Fibroblast of the conjunctiva (primary cell): ENCODE measurements around the gene ARMC12.

Experiments used
- DNase-seq: peaks from one replicate; pipeline ENCODE4 v3.0.0-alpha.2; 2010; ENCODE audit warnings: low read depth

The ARMC12 gene

DNA sequence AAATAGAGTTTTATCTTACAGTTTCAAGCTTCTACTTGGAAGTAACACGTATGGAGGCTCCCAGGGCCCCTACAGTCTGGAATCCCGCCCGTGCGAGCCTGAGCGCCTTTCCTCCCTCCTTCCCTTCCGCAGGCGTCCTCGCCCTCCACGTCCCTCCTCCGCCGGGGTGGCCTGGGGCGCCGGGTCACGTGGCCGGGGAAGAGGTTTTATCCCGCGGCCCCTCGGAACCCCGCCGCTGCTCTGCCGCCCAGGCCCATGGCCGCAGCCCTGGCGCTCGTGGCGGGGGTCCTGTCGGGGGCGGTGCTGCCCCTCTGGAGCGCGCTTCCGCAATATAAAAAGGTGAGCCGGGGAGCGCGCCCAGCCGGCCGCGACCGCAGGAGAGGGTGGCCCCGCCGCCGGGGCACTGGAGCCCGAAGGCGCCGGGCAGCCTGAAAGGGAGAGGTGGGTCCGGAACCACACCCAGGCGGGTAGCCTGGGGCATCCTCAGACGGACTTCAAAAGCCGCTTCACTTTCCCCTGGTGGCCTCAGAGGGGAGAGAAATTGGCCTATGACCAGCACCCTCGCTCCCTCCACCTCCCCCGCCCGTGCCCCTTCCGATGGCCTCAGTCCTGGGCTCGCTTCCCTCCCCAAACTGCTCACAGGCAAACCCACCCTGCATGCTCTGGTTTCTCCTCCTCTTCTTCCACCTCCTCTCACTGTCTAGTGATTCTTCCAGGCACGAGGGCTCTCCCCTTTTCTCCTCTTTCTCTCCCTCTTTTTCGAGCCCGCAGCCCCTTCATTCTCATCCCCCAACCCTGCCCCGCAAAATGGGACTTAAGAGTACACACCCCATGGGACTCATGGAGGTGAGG lies 39.8 kb downstream of the ARMC12 start, which contains the start of gene CLPSL2:
CLPSL2 (plus strand) TSS at position 235 of the 852 bp plus-strand sequence; CDS start at position 256, 21 bp downstream.
- no peak for DNase-seq

DNA sequence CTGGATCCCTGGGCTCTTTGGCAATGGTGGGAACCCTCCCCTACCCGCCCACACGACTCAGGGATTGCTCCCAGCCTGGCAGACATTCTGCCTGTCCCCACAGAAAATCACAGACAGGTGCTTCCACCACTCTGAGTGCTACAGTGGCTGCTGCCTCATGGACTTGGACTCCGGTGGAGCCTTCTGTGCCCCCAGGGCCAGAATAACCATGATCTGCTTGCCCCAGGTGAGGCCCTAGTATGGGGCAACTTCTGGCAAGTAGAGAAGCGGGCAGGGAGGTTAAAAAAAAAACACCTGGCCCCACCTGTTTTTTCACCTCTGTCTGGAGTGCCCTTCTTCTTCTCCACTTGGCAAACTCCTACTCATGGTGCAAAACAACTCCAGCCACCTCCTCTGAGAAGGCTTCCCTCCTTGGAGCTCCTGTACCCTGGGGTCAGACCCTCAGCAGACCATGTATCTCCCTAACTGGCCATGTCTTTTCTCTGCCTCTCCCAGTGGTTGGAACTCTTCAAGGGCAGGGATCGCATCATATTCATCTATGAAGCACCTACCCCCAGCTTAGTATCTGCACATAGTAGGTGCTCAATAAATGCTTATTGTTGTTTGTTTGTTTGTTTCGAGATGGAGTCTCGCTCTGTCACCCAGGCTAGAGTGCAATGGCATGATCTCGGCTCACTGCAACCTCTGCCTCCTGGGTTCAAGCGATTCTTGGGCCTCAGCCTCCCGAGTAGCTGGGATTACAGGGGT lies 40.7 kb downstream of the ARMC12 start:
- DNase-seq, result no peak

DNA sequence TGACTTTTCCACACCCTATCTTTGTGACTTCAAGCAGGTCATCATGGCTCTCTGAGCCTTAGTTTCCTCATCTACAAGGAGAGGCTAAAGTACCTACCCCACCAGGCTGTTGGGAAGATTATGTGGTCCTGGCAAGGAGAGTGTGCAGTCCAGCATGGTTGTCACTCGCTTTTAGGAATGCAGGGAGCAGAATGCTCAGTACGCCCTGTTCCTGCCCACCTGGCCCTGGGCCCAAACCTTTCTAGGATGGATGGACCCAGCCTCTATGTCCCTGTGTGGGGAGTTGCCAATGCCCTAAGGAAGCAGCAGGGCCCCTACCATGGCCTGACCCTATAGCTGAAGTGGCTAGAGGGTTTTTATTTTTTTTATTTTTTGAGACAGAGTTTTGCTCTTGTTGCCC lies 41.6 kb downstream of the ARMC12 start:
- DNase-seq, result no peak

GRCh38 chr6:35780719-35781118 lies 43.9 kb downstream of the ARMC12 start, which contains the start of gene CLPSL1:
Gene CLPSL1, plus strand, starts transcription at chr6:35781019. Its CDS starts 92 bp downstream, at chr6:35781111.
- DNase-seq, result no peak

DNA sequence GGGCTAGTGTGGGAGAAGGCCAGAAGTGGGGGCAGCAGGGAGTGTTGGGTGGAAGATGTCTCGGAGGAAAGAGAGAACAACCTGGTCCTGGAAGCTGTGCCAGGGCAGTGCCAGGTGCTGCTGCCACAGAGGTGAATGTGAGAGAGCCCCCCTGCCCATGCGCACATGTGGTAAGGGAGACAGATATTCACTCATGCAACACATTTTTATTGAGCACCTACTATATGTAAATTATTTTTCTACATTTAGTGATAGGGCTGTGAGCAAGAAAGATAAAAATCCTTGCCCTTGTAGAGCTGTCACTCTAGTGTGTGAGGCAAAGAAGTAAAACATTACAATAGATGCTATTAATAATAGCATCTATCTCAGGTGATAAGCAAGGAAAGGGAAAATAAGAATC lies 44.5 kb downstream of the ARMC12 start:
- no peak for DNase-seq

DNA sequence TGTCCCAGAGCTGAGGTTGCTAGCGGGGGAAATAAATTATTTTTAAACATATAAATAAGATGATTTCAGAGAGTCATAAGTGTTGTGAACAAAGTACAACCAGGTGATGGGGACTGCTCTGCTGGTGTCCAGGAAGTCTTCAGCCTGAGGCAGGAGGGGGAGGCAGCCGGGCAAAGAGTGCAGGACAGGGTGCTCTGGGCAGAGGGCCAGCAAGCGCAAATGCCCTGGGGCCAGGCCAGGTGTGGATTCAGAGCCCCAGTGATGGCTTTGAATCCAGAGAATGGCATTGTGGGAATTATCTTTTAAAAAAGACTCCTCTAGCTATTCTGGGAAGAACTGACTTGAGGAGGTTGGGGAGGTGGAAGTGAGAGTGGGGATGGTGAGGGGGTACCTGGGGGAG lies 45.6 kb downstream of the ARMC12 start:
- DNase-seq, result no peak

DNA sequence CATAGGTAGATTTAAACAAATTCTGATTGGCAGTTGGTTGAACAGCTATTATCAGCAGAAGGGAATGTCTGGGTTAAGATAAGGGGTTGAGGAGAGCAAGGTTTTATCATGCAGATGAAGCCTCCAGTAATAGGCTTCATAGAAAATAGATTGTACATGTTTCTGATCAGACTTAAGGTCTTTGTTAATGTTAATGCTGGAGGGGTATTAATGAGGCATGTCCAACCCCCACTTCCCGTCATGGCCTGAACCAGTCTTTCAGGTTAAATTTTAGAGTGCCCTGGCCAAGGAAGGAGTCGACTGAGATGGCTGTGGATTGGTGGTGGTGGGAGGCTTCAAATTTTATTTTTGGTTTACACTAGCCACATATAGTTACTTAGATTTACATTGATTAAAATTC lies 47.4 kb downstream of the ARMC12 start:
- no peak for DNase-seq

GRCh38 chr6:35786272-35786671 lies 49.4 kb downstream of the ARMC12 start:
- DNase-seq, result no peak

- DNase-seq, result no peak
These were observed 50.0 kb downstream of the ARMC12 start for GRCh38 chr6:35786810-35787209.

DNA sequence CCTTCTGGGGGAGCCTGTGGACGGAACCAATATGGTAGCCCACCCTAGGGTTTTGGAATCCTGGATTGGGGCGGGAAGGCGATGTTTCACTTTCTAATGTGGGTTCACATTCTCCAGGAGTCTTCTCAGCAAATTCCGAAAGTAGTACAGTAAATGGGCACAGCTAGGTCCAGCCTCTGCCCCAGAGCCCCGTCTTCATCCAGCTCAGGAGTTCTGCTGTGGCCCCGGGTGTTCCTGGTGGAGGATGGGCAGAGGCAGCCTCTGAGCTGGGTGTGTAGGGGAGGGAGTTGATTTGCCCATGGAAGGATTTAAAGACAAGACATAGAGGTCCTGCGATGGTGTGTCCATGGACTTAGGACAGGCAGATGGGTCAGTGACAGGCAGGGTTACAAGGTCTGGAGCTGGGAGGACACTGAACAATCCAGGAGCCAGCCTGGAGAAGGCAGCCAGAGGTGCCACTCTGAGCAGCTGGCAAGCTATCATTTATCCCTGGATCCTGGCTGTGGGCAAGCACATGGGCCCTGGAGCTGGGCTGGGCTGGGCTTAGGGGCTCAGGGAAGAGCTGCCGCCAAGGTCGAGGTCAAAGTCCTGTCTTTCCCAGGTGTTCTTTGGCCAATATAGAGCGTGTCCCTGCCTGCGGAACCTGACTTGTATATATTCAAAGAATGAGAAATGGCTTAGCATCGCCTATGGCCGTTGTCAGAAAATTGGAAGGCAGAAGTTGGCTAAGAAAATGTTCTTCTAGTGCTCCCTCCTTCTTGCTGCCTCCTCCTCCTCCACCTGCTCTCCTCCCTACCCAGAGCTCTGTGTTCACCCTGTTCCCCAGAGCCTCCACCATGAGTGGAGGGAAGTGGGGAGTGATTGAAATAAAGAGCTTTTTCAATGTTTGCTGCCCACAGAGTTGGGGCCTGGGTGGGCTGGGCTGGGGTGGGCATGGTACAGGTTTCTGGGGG lies 50.7 kb downstream of the ARMC12 start:
- no peak for DNase-seq

DNA sequence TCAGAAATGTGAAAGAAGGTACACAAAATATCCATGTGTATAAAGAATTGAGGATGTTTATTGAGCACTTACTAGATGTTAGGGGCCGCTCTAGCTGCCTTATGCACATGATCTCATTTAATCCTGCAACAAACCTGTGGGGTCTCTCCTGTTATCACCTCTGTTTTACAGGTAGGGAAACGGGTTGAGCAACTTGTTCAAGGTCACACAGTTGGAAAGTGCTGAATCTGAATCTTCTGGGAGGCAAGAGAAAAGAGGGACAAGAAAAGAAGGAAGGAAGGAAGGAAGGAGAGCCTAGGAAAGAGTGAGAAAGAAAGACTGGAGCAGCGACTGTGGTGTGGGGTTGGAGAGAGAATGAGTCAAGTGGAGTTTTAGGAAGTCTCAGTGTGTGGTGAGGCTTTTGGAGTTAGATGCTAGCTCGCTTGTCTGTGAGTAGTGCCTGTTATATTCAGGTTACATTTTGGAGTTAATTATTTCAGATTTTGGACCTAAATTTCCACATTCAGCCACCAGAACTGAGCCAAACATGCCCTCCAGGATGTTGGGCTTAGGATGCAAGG lies 51.7 kb downstream of the ARMC12 start:
- DNase-seq, result no peak

- DNase-seq, result no peak
These were observed 53.9 kb downstream of the ARMC12 start for GRCh38 chr6:35790683-35791082.

GRCh38 chr6:35794536-35795452 lies 58.0 kb downstream of the ARMC12 start:
- DNase-seq, result no peak

GRCh38 chr6:35795453-35796071 lies 58.7 kb downstream of the ARMC12 start:
- DNase-seq, result no peak

DNA sequence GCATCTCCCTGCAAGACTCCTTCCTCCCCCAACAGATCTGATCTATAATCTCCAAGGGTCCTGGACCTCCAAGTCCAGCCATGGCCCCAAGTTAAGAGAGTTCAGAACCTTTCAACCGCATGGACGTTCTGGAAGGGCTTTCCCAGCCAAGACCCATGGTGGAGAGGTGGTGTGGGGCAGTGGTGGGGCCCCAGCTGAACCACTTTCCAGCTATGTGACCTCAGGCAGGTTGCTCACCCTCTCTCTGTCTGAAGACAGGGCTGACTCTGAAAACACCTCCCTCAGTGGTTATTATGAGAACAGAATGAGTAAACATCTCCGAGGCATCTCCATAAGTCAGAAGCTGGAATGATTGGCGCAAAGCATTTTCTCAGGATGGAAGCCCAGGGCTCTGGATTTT lies 59.4 kb downstream of the ARMC12 start:
- DNase-seq, result no peak

- DNase-seq, result no peak
These were observed 61.1 kb downstream of the ARMC12 start for GRCh38 chr6:35797837-35798526.
